H9 (cell line): ENCODE measurements around the gene ERMN. TPM values are rescaled to one million over a fixed set of nuclear protein-coding genes. Genes with fewer than 3 reads are reported as not detected.

Source experiments
- DNase-seq: peaks from one replicate; pipeline ENCODE4 v3.0.0-alpha.2; 2017
- H2AFZ ChIP-seq: one replicate; pipeline ENCODE4 v1.6.1; 2013; ENCODE audit warnings: mild to moderate bottlenecking, low read length, control low read depth, moderate library complexity
- H2AK5ac ChIP-seq: 2 replicates; pipeline ENCODE4 v1.6.1; 2013; ENCODE audit warnings: low read length, control low read depth, mixed read lengths; ENCODE audit not compliant: insufficient read length
- H2BK120ac ChIP-seq: one replicate; pipeline ENCODE4 v1.6.1; 2013; ENCODE audit warnings: low read depth, mild to moderate bottlenecking, low read length, control low read depth, inconsistent platforms; ENCODE audit not compliant: poor library complexity, severe bottlenecking
- H2BK12ac ChIP-seq: 2 replicates; pipeline ENCODE4 v1.6.1; 2013; ENCODE audit warnings: low read length, control low read depth, mixed read lengths, low read depth; ENCODE audit not compliant: insufficient read length
- H2BK15ac ChIP-seq: 2 replicates; pipeline ENCODE4 v1.6.1; 2013; ENCODE audit warnings: low read depth, low read length, control low read depth
- H2BK20ac ChIP-seq: one replicate; pipeline ENCODE4 v1.6.1; 2013; ENCODE audit warnings: low read depth, mild to moderate bottlenecking, low read length, control low read depth, inconsistent platforms; ENCODE audit not compliant: poor library complexity, severe bottlenecking
- H2BK5ac ChIP-seq: 2 replicates; pipeline ENCODE4 v1.6.1; 2013; ENCODE audit warnings: low read length, control low read depth, mixed read lengths; ENCODE audit not compliant: insufficient read length
- H3K14ac ChIP-seq: 2 replicates; pipeline ENCODE4 v1.6.1; 2013; ENCODE audit warnings: low read length, control low read depth; ENCODE audit not compliant: insufficient read depth
- H3K18ac ChIP-seq: 2 replicates; pipeline ENCODE4 v1.6.1; 2013; ENCODE audit warnings: low read depth, mild to moderate bottlenecking, mixed read lengths, low read length, control low read depth; ENCODE audit not compliant: insufficient read length
- H3K23ac ChIP-seq: 2 replicates; pipeline ENCODE4 v1.6.1; 2013; ENCODE audit warnings: low read length, control low read depth, mixed read lengths, low read depth; ENCODE audit not compliant: insufficient read length
- H3K23me2 ChIP-seq: 2 replicates; pipeline ENCODE4 v1.6.1; 2013; ENCODE audit warnings: low read depth, mild to moderate bottlenecking, mixed read lengths, low read length, control low read depth; ENCODE audit not compliant: insufficient read length, poor library complexity, severe bottlenecking
- H3K27ac ChIP-seq: 2 replicates; pipeline ENCODE4 v1.5.1; 2013; ENCODE audit warnings: low read length, control low read depth, mixed read lengths, low read depth; ENCODE audit not compliant: insufficient read length
- H3K27me3 ChIP-seq: 2 replicates; pipeline ENCODE4 v1.6.1; 2013; ENCODE audit warnings: low read length, control low read depth, inconsistent platforms; ENCODE audit not compliant: insufficient read depth
- H3K4ac ChIP-seq: 2 replicates; pipeline ENCODE4 v1.6.1; 2013; ENCODE audit warnings: low read depth, mild to moderate bottlenecking, control low read depth, inconsistent platforms, low read length, moderate library complexity
- H3K4me1 ChIP-seq: 2 replicates; pipeline ENCODE4 v1.6.1; 2013; ENCODE audit warnings: low read length, control low read depth, inconsistent platforms; ENCODE audit not compliant: insufficient read depth
- H3K4me2 ChIP-seq: 2 replicates; pipeline ENCODE4 v1.6.1; 2013; ENCODE audit warnings: low read length, control low read depth, mixed read lengths; ENCODE audit not compliant: insufficient read length, insufficient read depth
- H3K56ac ChIP-seq: 2 replicates; pipeline ENCODE4 v1.6.1; 2013; ENCODE audit warnings: low read depth, mild to moderate bottlenecking, mixed read lengths, low read length, control low read depth; ENCODE audit not compliant: insufficient read length
- H3K79me1 ChIP-seq: 2 replicates; pipeline ENCODE4 v1.6.1; 2013; ENCODE audit warnings: low read depth, mild to moderate bottlenecking, moderate library complexity, low read length, control low read depth, inconsistent platforms; ENCODE audit not compliant: insufficient read depth, poor library complexity, severe bottlenecking
- H3K79me2 ChIP-seq: 2 replicates; pipeline ENCODE4 v1.6.1; 2013; ENCODE audit warnings: low read length, control low read depth, inconsistent platforms; ENCODE audit not compliant: insufficient read depth
- H3K9ac ChIP-seq: 2 replicates; pipeline ENCODE4 v1.6.1; 2013; ENCODE audit warnings: low read length, control low read depth, mixed read lengths; ENCODE audit not compliant: insufficient read length; ENCODE audit errors: extremely low read depth
- H3K9me3 ChIP-seq: one replicate; pipeline ENCODE4 v1.6.1; 2013; ENCODE audit warnings: low read depth, low read length, inconsistent platforms; ENCODE audit not compliant: control insufficient read depth
- H3T11ph ChIP-seq: one replicate; pipeline ENCODE4 v1.6.1; 2013; ENCODE audit warnings: mild to moderate bottlenecking, low read length, control low read depth, inconsistent platforms
- H4K20me1 ChIP-seq: one replicate; pipeline ENCODE4 v1.6.1; 2013; ENCODE audit not compliant: control insufficient read depth, insufficient read length, insufficient read depth
- H4K5ac ChIP-seq: 2 replicates; pipeline ENCODE4 v1.6.1; 2013; ENCODE audit warnings: low read depth, mild to moderate bottlenecking, mixed read lengths, low read length, control low read depth; ENCODE audit not compliant: insufficient read length
- H4K8ac ChIP-seq: replicated peaks from 2 replicates; pipeline ENCODE4 v1.6.1; 2013; ENCODE audit warnings: low read length, control low read depth, mixed read lengths, low read depth; ENCODE audit not compliant: insufficient read length
- H4K91ac ChIP-seq: 2 replicates; pipeline ENCODE4 v1.6.1; 2013; ENCODE audit warnings: low read depth, mild to moderate bottlenecking, moderate library complexity, mixed read lengths, low read length, control low read depth; ENCODE audit not compliant: insufficient read length
- H3K27ac Mint-ChIP-seq, 3 experiments: 2 replicates in 2 of 3; 3 replicates in 1 of 3; pipeline ENCODE4 v1.8.0; 2020 to 2021; ENCODE audit warnings: mixed read lengths in 3 of 3, mild to moderate bottlenecking in 1 of 3, moderate library complexity in 1 of 3
- H3K27me3 Mint-ChIP-seq: 2 replicates; pipeline ENCODE4 v1.8.0; 2021; ENCODE audit warnings: low read depth, mild to moderate bottlenecking, moderate library complexity, mixed read lengths
- H3K36me3 Mint-ChIP-seq, 3 experiments: 2 replicates in 2 of 3; 3 replicates in 1 of 3; pipeline ENCODE4 v1.8.0; 2020 to 2021; ENCODE audit warnings: low read depth in 3 of 3, mixed read lengths in 3 of 3; ENCODE audit not compliant: insufficient read depth in 1 of 3
- H3K4me1 Mint-ChIP-seq, 2 experiments: 2 replicates each; pipeline ENCODE4 v1.8.0; 2020; ENCODE audit warnings: mixed read lengths in 2 of 2
- H3K4me3 Mint-ChIP-seq, 2 experiments: 2 replicates in 1 of 2; 3 replicates in 1 of 2; pipeline ENCODE4 v1.8.0; 2020 to 2021; ENCODE audit warnings: mild to moderate bottlenecking in 2 of 2, mixed read lengths in 2 of 2, moderate library complexity in 1 of 2
- H3K9me3 Mint-ChIP-seq, 2 experiments: 2 replicates in 1 of 2; 3 replicates in 1 of 2; pipeline ENCODE4 v1.8.0; 2020; ENCODE audit warnings: mild to moderate bottlenecking in 2 of 2, mixed read lengths in 2 of 2, moderate library complexity in 1 of 2
- CTCF ChIP-seq: fragments of 200-600 bp; sonication (generic); conservative IDR thresholded peaks from 3 replicates; pipeline ENCODE4 v1.8.0; 2021; ENCODE audit warnings: antibody characterized with exemption, mild to moderate bottlenecking
- WGBS: extraction: QIAGEN DNeasy Blood & Tissue Kit; methylation state at CpG from one replicate; pipeline ENCODE4 v1.1.7; 2013; ENCODE audit warnings: missing lambda C conversion rate, low lambda C conversion rate, mixed read lengths; ENCODE audit not compliant: insufficient read length; ENCODE audit errors: extremely low coverage; 5-methylcytosine and 5-hydroxymethylcytosine counted together
- total RNA-seq: library from RNA; stranded (reverse); gene quantifications from 2 replicates; pipeline ENCODE4 v1.2.1, GENCODE V29; 2021

The ERMN gene
- total RNA-seq, 1 experiment from 2014 or later = 0.48 TPM

- H3K79me1 ChIP-seq = no peaks in the 10 kb centered on the region
- H2BK15ac ChIP-seq = no peak overlapping the region
- Mint-ChIP-seq H3K36me3 (no peaks in the 10 kb centered on the region), H3K9me3 (no peaks in the 10 kb centered on the region), H3K4me1 (peaks cover 4 to 16% of the 10 kb centered on the region in 2 experiments), H3K27me3 (no peaks in the 10 kb centered on the region; the same call in 1 of the 2 replicates), H3K4me3 (no peak overlapping the region), H3K27ac (no peak overlapping the region)
- no peaks in the 10 kb centered on the region for H3K23me2 ChIP-seq
- no CpG with 5 or more reads among the region's 2 CpGs for WGBS
- H3K4ac ChIP-seq = no peak overlapping the region
- H3K9me3 ChIP-seq = no peaks in the 10 kb centered on the region
- H2AFZ ChIP-seq = no peak overlapping the region
- no peaks in the 10 kb centered on the region for H3K79me2 ChIP-seq
- H2BK12ac ChIP-seq = no peak overlapping the region
- H3K9ac ChIP-seq = no peak overlapping the region
- no peaks in the 10 kb centered on the region for H3K4me1 ChIP-seq
- no peak overlapping the region for H2BK20ac ChIP-seq
- H3K14ac ChIP-seq = no peak overlapping the region
- no peak overlapping the region for H4K5ac ChIP-seq
- no peak overlapping the region for H4K91ac ChIP-seq
- H4K8ac ChIP-seq = no peak overlapping the region
- H3K27ac ChIP-seq = no peak overlapping the region
- no peak overlapping the region for H3K4me2 ChIP-seq
- H4K20me1 ChIP-seq = no peaks in the 10 kb centered on the region
- H3K56ac ChIP-seq = no peak overlapping the region
- no peak for DNase-seq
- no peak overlapping the region for H2AK5ac ChIP-seq
- no peak for TF ChIP-seq CTCF
- H3K18ac ChIP-seq = no peak overlapping the region
- no peak overlapping the region for H3T11ph ChIP-seq
- H2BK5ac ChIP-seq = no peak overlapping the region
- no peak overlapping the region for H2BK120ac ChIP-seq
- H3K27me3 ChIP-seq = no peaks in the 10 kb centered on the region
- H3K23ac ChIP-seq = no peak overlapping the region
Measured at GRCh38 chr2:157303612-157304011, 22.0 kb downstream of the ERMN start.
